SJCRH30 (cell line): ENCODE data around the gene ANKRD65. TPM values are rescaled to one million over a fixed set of nuclear protein-coding genes. Genes with fewer than 3 reads are reported as not detected.

Experiments used
- DNase-seq, 2 experiments: peaks; one replicate each; pipeline ENCODE4 v3.0.0-alpha.2; 2015 to 2020
- H3K27ac ChIP-seq: fragments of 250-450 bp; sonication (Bioruptor Pico); 2 replicates; pipeline ENCODE4 v1.5.1; 2020; ENCODE audit warnings: mild to moderate bottlenecking, moderate library complexity
- H3K27me3 ChIP-seq: fragments of 250-450 bp; sonication (Bioruptor Pico); 2 replicates; pipeline ENCODE4 v1.5.1; 2020; ENCODE audit warnings: mild to moderate bottlenecking, moderate library complexity
- H3K36me3 ChIP-seq: fragments of 250-450 bp; sonication (Bioruptor Pico); 2 replicates; pipeline ENCODE4 v1.5.1; 2020; ENCODE audit warnings: mild to moderate bottlenecking, moderate library complexity
- H3K4me1 ChIP-seq: fragments of 250-450 bp; sonication (Bioruptor Pico); 2 replicates; pipeline ENCODE4 v1.5.1; 2020; ENCODE audit warnings: mild to moderate bottlenecking, moderate library complexity
- H3K4me3 ChIP-seq: fragments of 250-450 bp; sonication (Bioruptor Pico); 2 replicates; pipeline ENCODE4 v1.5.1; 2020; ENCODE audit warnings: mild to moderate bottlenecking, moderate library complexity
- H3K9me3 ChIP-seq: fragments of 250-450 bp; sonication (Bioruptor Pico); replicated peaks from 2 replicates; pipeline ENCODE4 v1.5.1; 2020; ENCODE audit warnings: mild to moderate bottlenecking, moderate library complexity
- total RNA-seq: library from RNA; depleted of rRNA; stranded (reverse); fragments of >200 nt; shearing (Covaris generic); gene quantifications from 2 replicates; pipeline ENCODE4 v1.2.3, GENCODE V29; 2014

ANKRD65 gene
- total RNA-seq, 1 experiment from 2014 or later: 6.2 TPM

- DNase-seq: peak; percentile 57 to 71
- no peak overlapping the region for H3K27ac ChIP-seq
Observed at GRCh38 chr1:1402072-1402900, 18.8 kb downstream of the ANKRD65 start.

GRCh38 chr1:1401457-1402010 is 19.5 kb downstream of the ANKRD65 start:
- no peak for DNase-seq
- no peak overlapping the region for H3K27ac ChIP-seq
- peaks cover 16% of the 10 kb centered on the region for H3K4me1 ChIP-seq
- H3K36me3 ChIP-seq: peaks cover 67% of the 10 kb centered on the region
- H3K4me3 ChIP-seq: no peak overlapping the region
- no peaks in the 10 kb centered on the region for H3K27me3 ChIP-seq
- no peaks in the 10 kb centered on the region for H3K9me3 ChIP-seq

More at GRCh38 chr1:1402072-1402900, 18.8 kb downstream of the ANKRD65 start:
- Histone ChIP-seq H3K27me3 (no peaks in the 10 kb centered on the region), H3K9me3 (no peaks in the 10 kb centered on the region), H3K36me3 (peaks cover 59% of the 10 kb centered on the region), H3K4me3 (no peak overlapping the region), H3K4me1 (peaks cover 16% of the 10 kb centered on the region)

- peak in 1 of 2 experiments; percentile 41 for DNase-seq
- peaks cover 62% of the 10 kb centered on the region for H3K36me3 ChIP-seq
- H3K4me1 ChIP-seq: peaks cover 14% of the 10 kb centered on the region
Observed at GRCh38 chr1:1400576-1401456, 20.3 kb downstream of the ANKRD65 start.

GRCh38 chr1:1399872-1400575 is 21.1 kb downstream of the ANKRD65 start:
- Histone ChIP-seq H3K36me3 (peaks cover 62% of the 10 kb centered on the region), H3K4me3 (peak overlapping the region; percentile 89), H3K27me3 (no peaks in the 10 kb centered on the region), H3K4me1 (peaks cover 14% of the 10 kb centered on the region), H3K27ac (peak overlapping the region; percentile 52), H3K9me3 (no peaks in the 10 kb centered on the region)
- DNase-seq: peak in 1 of 2 experiments; percentile 45

More at GRCh38 chr1:1400576-1401456, 20.3 kb downstream of the ANKRD65 start:
- H3K9me3 ChIP-seq: no peaks in the 10 kb centered on the region
- peak overlapping the region; percentile 89 for H3K4me3 ChIP-seq
- peak overlapping the region; percentile 52; the same call in 1 of the 2 replicates for H3K27ac ChIP-seq
- H3K27me3 ChIP-seq: no peaks in the 10 kb centered on the region

- no peaks in the 10 kb centered on the region for H3K27me3 ChIP-seq
- H3K36me3 ChIP-seq: peaks cover 60% of the 10 kb centered on the region
- peak within 1 kb of the TSS; percentile 52 for H3K27ac ChIP-seq
- peak; percentile 99 to 100 for DNase-seq
- no peaks in the 10 kb centered on the region for H3K9me3 ChIP-seq
- H3K4me3 ChIP-seq: peak within 1 kb of the TSS; percentile 89
- H3K4me1 ChIP-seq: peaks cover 14% of the 10 kb centered on the region
Observed at GRCh38 chr1:1399187-1399871, 21.7 kb downstream of the ANKRD65 start, which contains the start of gene CCNL2. TSS of gene CCNL2 (minus strand) at chr1:1399335. CDS start at chr1:1399306, 29 bp downstream.

GRCh38 chr1:1398677-1399186 is 22.3 kb downstream of the ANKRD65 start:
- Histone ChIP-seq H3K4me3 (peak overlapping the region; percentile 89), H3K27ac (peak overlapping the region; percentile 39; the same call in 1 of the 2 replicates), H3K36me3 (peaks cover 65% of the 10 kb centered on the region), H3K27me3 (no peaks in the 10 kb centered on the region), H3K9me3 (no peaks in the 10 kb centered on the region), H3K4me1 (peaks cover 14% of the 10 kb centered on the region)
- DNase-seq: no peak

GRCh38 chr1:1397839-1398523 is 23.1 kb downstream of the ANKRD65 start:
- no peak for DNase-seq
- Histone ChIP-seq H3K27me3 (no peaks in the 10 kb centered on the region), H3K4me1 (peaks cover 14% of the 10 kb centered on the region), H3K9me3 (no peaks in the 10 kb centered on the region), H3K36me3 (peaks cover 69% of the 10 kb centered on the region), H3K27ac (no peak overlapping the region), H3K4me3 (peak overlapping the region; percentile 89)

GRCh38 chr1:1395166-1395565 is 25.9 kb downstream of the ANKRD65 start:
- no peak overlapping the region for H3K4me3 ChIP-seq
- no peaks in the 10 kb centered on the region for H3K27me3 ChIP-seq
- no peaks in the 10 kb centered on the region for H3K9me3 ChIP-seq
- H3K4me1 ChIP-seq: peaks cover 7% of the 10 kb centered on the region; the same call in 1 of the 2 replicates
- H3K27ac ChIP-seq: no peak overlapping the region
- H3K36me3 ChIP-seq: peaks cover 72% of the 10 kb centered on the region
- no peak for DNase-seq

GRCh38 chr1:1394116-1394515 is 27.0 kb downstream of the ANKRD65 start:
- Histone ChIP-seq H3K4me1 (peaks cover 7% of the 10 kb centered on the region; the same call in 1 of the 2 replicates), H3K27ac (no peak overlapping the region), H3K4me3 (no peak overlapping the region), H3K9me3 (no peaks in the 10 kb centered on the region), H3K27me3 (no peaks in the 10 kb centered on the region), H3K36me3 (peaks cover 82% of the 10 kb centered on the region)
- no peak for DNase-seq

GRCh38 chr1:1393428-1393827 is 27.6 kb downstream of the ANKRD65 start:
- Histone ChIP-seq H3K27ac (no peak overlapping the region), H3K27me3 (no peaks in the 10 kb centered on the region), H3K36me3 (peaks cover 89% of the 10 kb centered on the region), H3K4me3 (no peak overlapping the region), H3K9me3 (no peaks in the 10 kb centered on the region), H3K4me1 (peaks cover 7% of the 10 kb centered on the region; the same call in 1 of the 2 replicates)
- DNase-seq: no peak

- no peaks in the 10 kb centered on the region for H3K9me3 ChIP-seq
- H3K36me3 ChIP-seq: peaks cover 92% of the 10 kb centered on the region
- DNase-seq: no peak
- H3K4me1 ChIP-seq: peaks cover 5% of the 10 kb centered on the region; the same call in 1 of the 2 replicates
- H3K4me3 ChIP-seq: no peak overlapping the region
- no peak overlapping the region for H3K27ac ChIP-seq
- no peaks in the 10 kb centered on the region for H3K27me3 ChIP-seq
Observed at GRCh38 chr1:1393014-1393413, 28.1 kb downstream of the ANKRD65 start.

GRCh38 chr1:1391225-1391624 is 29.9 kb downstream of the ANKRD65 start:
- Histone ChIP-seq H3K4me3 (no peak overlapping the region), H3K4me1 (no peaks in the 10 kb centered on the region; the same call in 1 of the 2 replicates), H3K27me3 (no peaks in the 10 kb centered on the region), H3K9me3 (no peaks in the 10 kb centered on the region), H3K36me3 (peaks cover 95% of the 10 kb centered on the region), H3K27ac (no peak overlapping the region)
- no peak for DNase-seq

GRCh38 chr1:1390675-1391074 is 30.4 kb downstream of the ANKRD65 start:
- H3K4me3 ChIP-seq: no peak overlapping the region
- peaks cover 98% of the 10 kb centered on the region for H3K36me3 ChIP-seq
- no peak for DNase-seq

More at GRCh38 chr1:1390675-1391074, 30.4 kb downstream of the ANKRD65 start:
- H3K9me3 ChIP-seq: no peaks in the 10 kb centered on the region; the same call in 1 of the 2 replicates
- H3K4me1 ChIP-seq: no peaks in the 10 kb centered on the region; the same call in 1 of the 2 replicates
- H3K27me3 ChIP-seq: no peaks in the 10 kb centered on the region
- H3K27ac ChIP-seq: no peak overlapping the region
